ENCODE results near the gene IL23A. TPM values are rescaled to one million over a fixed set of nuclear protein-coding genes. Genes with fewer than 3 reads are reported as not detected.
A peak's percentile ranks its signal among the peaks of the same experiment; 100 is the strongest.

The IL23A gene
- total RNA-seq, 4 donors from 2014 or later: not detected

DNA sequence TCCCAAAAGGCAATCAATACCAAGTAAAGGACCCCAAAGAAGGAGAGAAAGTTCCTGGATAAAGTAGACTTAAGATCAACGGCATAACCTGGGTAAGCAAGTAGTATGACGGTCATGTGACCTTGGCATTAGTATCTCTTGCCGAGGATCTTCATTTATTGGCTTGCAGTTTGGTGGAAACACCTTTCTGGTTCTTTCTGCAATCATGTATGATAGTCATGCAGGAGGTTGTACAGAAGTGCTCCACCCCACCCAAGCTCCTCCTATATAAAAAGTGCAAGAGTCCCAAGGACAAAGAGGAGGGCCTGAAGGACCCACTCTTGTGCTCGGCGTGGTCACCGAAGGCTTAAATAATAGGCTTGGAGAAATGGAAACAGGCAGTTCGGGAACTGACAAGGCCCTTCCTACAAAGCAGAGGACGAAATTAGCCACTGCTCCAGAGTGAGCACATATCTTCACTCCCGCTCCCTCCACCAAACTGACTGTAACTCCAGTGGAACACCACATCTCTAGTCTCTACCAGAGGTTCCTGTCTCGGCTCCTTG lies 39.3 kb upstream of the IL23A start:
- no peak for DNase-seq (ENCODE audit: low spot score in 2 of 2)
- peak overlapping the region in 3 of 4 donors; percentile 89 to 94 (median 93) for H3K27ac ChIP-seq
- no peaks in the 10 kb centered on the region for H3K9me3 ChIP-seq
- no peaks in the 10 kb centered on the region for H3K27me3 ChIP-seq
- WGBS, 2 donors: 1 to 2% methylated on average over 10 of the region's 10 CpGs
- peaks cover 0 to 17% (median 3%) of the 10 kb centered on the region in 3 donors for H3K36me3 ChIP-seq
- peak overlapping the region; percentile 47 to 88 (median 82) for H3K4me3 ChIP-seq
- TF ChIP-seq EP300 (IDR thresholded peaks at IDR 0.05): no peak
- TF ChIP-seq CTCF (IDR thresholded peaks at IDR 0.05): no peak
- no peak for TF ChIP-seq POLR2A (IDR thresholded peaks at IDR 0.05)
- H3K4me1 ChIP-seq: peaks cover 0 to 65% (median 30%) of the 10 kb centered on the region in 4 donors

- 1% methylated on average over 44 of the region's 63 CpGs for WGBS, 2 donors
- no peaks in the 10 kb centered on the region for H3K27me3 ChIP-seq
- H3K4me3 ChIP-seq: peak within 1 kb of the TSS; percentile 47 to 88 (median 82)
- no peaks in the 10 kb centered on the region for H3K9me3 ChIP-seq
- peak within 1 kb of the TSS; percentile 70 to 94 (median 91) for H3K27ac ChIP-seq
- peak; percentile 98 for DNase-seq (ENCODE audit: low spot score in 2 of 2)
- H3K36me3 ChIP-seq: peaks cover 0 to 24% (median 3%) of the 10 kb centered on the region in 3 donors
- peaks cover 0 to 59% (median 30%) of the 10 kb centered on the region in 4 donors for H3K4me1 ChIP-seq
- TF ChIP-seq EP300 (IDR thresholded peaks at IDR 0.05) (peak in 1 of 2 donors; percentile 74), CTCF (IDR thresholded peaks at IDR 0.05) (peak in 1 of 5 experiments; percentile 30), POLR2A (IDR thresholded peaks at IDR 0.05) (peak; percentile 40 to 71)
Observed at GRCh38 chr12:56299853-56300643, 38.6 kb upstream of the IL23A start, which contains the start of gene CS. Gene CS, minus strand, starts transcription at chr12:56300330. Its CDS starts 129 bp downstream, at chr12:56300201.

GRCh38 chr12:56300644-56301464 lies 37.8 kb upstream of the IL23A start:
- Histone ChIP-seq H3K4me1 (peaks cover 0 to 55% (median 30%) of the 10 kb centered on the region in 4 donors), H3K4me3 (peak overlapping the region; percentile 42 to 88 (median 64)), H3K9me3 (no peaks in the 10 kb centered on the region), H3K36me3 (peaks cover 0 to 32% (median 3%) of the 10 kb centered on the region in 3 donors), H3K27me3 (no peaks in the 10 kb centered on the region), H3K27ac (peak overlapping the region; percentile 70 to 94 (median 91))
- no peak for DNase-seq (ENCODE audit: low spot score in 2 of 2)
- WGBS, 2 donors: 38 to 40% methylated on average over 21 of the region's 21 CpGs
- TF ChIP-seq EP300 (IDR thresholded peaks at IDR 0.05) (no peak), CTCF (IDR thresholded peaks at IDR 0.05) (no peak), POLR2A (IDR thresholded peaks at IDR 0.05) (no peak)

- WGBS, 2 donors: 89 to 95% methylated on average over 3 of the region's 3 CpGs
- H3K9me3 ChIP-seq: no peaks in the 10 kb centered on the region
- peaks cover 0 to 56% (median 7%) of the 10 kb centered on the region in 3 donors for H3K36me3 ChIP-seq
- H3K27me3 ChIP-seq: no peaks in the 10 kb centered on the region
- peaks cover 0 to 21% (median 12%) of the 10 kb centered on the region in 4 donors for H3K4me1 ChIP-seq
- H3K27ac ChIP-seq: no peak overlapping the region
- no peak overlapping the region for H3K4me3 ChIP-seq
- DNase-seq (ENCODE audit: low spot score in 2 of 2): no peak
- no peak for TF ChIP-seq CTCF (IDR thresholded peaks at IDR 0.05)
- no peak for TF ChIP-seq POLR2A (IDR thresholded peaks at IDR 0.05)
- TF ChIP-seq EP300 (IDR thresholded peaks at IDR 0.05): no peak
Observed at GRCh38 chr12:56304276-56304675, 34.4 kb upstream of the IL23A start.

Data from tibial nerve (tissue), 4 donors.